ENCODE measurements around the gene IGFL4. TPM values are rescaled to one million over a fixed set of nuclear protein-coding genes. Genes with fewer than 3 reads are reported as not detected.

The IGFL4 gene
- total and polyA plus RNA-seq, 2 of the 13 experiments (the other 11 are each of a cell fraction or from before 2014, with no cell fraction given) = 1.2 to 1.4 TPM

GRCh38 chr19:46076951-46077814 lies 36.4 kb upstream of the IGFL4 start (continued):
- peak; percentile 55; the same call in 1 of the 2 replicates for TF ChIP-seq ZNF574 (CRISPR knock-in tag; IDR thresholded peaks at IDR 0.05)
- TF ChIP-seq SNAPC2 (CRISPR knock-in tag; IDR thresholded peaks at IDR 0.05) = no peak
- no peak for TF ChIP-seq ZBTB20 (CRISPR knock-in tag; IDR thresholded peaks at IDR 0.05; ENCODE audit: borderline replicate concordance, low read depth)
- TF ChIP-seq MIER3 (CRISPR knock-in tag; IDR thresholded peaks at IDR 0.05; ENCODE audit: borderline replicate concordance) = no peak
- TF ChIP-seq ZBTB46 (CRISPR knock-in tag; IDR thresholded peaks at IDR 0.05; ENCODE audit: borderline replicate concordance) = no peak
- TF ChIP-seq RARG (CRISPR knock-in tag; IDR thresholded peaks at IDR 0.05; ENCODE audit: low read depth) = no peak
- TF ChIP-seq E2F5 (CRISPR knock-in tag; conservative IDR thresholded peaks at IDR 0.05) = 0 out of 2 replicates have a peak, but pooled peaks have one; percentile 32
- TF ChIP-seq MTA3 (CRISPR knock-in tag; IDR thresholded peaks at IDR 0.05) = no peak
- no peak; the same call in 1 of the 2 replicates for TF ChIP-seq SIN3B (IDR thresholded peaks at IDR 0.05; ENCODE audit: low read length)
- peak; percentile 96 for TF ChIP-seq HMGXB4 (CRISPR knock-in tag; IDR thresholded peaks at IDR 0.05; ENCODE audit: borderline replicate concordance in 1 of 2, low read depth in 1 of 2)
- TF ChIP-seq ONECUT2 (CRISPR knock-in tag; IDR thresholded peaks at IDR 0.05) = no peak
- TF ChIP-seq ZNF362 (CRISPR knock-in tag; IDR thresholded peaks at IDR 0.05; ENCODE audit: borderline replicate concordance) = peak; percentile 30; the same call in 1 of the 2 replicates
- no peak for TF ChIP-seq REXO4 (CRISPR knock-in tag; IDR thresholded peaks at IDR 0.05; ENCODE audit: borderline replicate concordance)
- no peak for TF ChIP-seq TRAFD1 (CRISPR knock-in tag; IDR thresholded peaks at IDR 0.05; ENCODE audit: borderline replicate concordance)
- no peak for TF ChIP-seq WIZ (CRISPR knock-in tag; IDR thresholded peaks at IDR 0.05)
- no peak for TF ChIP-seq CENPT (CRISPR knock-in tag; IDR thresholded peaks at IDR 0.05; ENCODE audit: low read depth)
- no peak for TF ChIP-seq REL (CRISPR knock-in tag; conservative IDR thresholded peaks at IDR 0.05)
